IPS-20b (cell line): ENCODE data around the gene SNAI3.

ENCODE experiments used
- H3K27ac ChIP-seq: one replicate; pipeline ENCODE4 v1.5.1; 2013; ENCODE audit warnings: low read length
- H3K27me3 ChIP-seq: 2 replicates; pipeline ENCODE4 v1.6.1; 2013; ENCODE audit warnings: mild to moderate bottlenecking, low read length, inconsistent platforms; ENCODE audit not compliant: insufficient read depth
- H3K36me3 ChIP-seq: 2 replicates; pipeline ENCODE4 v1.6.1; 2013; ENCODE audit warnings: low read depth, mild to moderate bottlenecking, inconsistent platforms, low read length, moderate library complexity; ENCODE audit not compliant: insufficient read depth
- H3K4me1 ChIP-seq: 2 replicates; pipeline ENCODE4 v1.6.1; 2013; ENCODE audit warnings: mild to moderate bottlenecking, control low read depth, inconsistent platforms, low read length, moderate library complexity; ENCODE audit not compliant: insufficient read depth
- H3K4me3 ChIP-seq: 2 replicates; pipeline ENCODE4 v1.5.1; 2013; ENCODE audit warnings: mild to moderate bottlenecking, low read length, inconsistent platforms
- H3K9ac ChIP-seq: 2 replicates; pipeline ENCODE4 v1.6.1; 2013; ENCODE audit warnings: low read depth, mild to moderate bottlenecking, inconsistent platforms, low read length, moderate library complexity
- H3K9me3 ChIP-seq: 2 replicates; pipeline ENCODE4 v1.6.1; 2013; ENCODE audit warnings: mild to moderate bottlenecking, low read depth, low read length, inconsistent platforms; ENCODE audit not compliant: insufficient read depth

The SNAI3 gene

GRCh38 chr16:88649195-88649923 lies 36.9 kb downstream of the SNAI3 start:
- Histone ChIP-seq H3K9me3 (no peaks in the 10 kb centered on the region), H3K4me3 (peak overlapping the region; percentile 90; the same call in 1 of the 2 replicates), H3K27me3 (no peaks in the 10 kb centered on the region), H3K4me1 (peaks cover 5% of the 10 kb centered on the region; the same call in 1 of the 2 replicates), H3K27ac (no peak overlapping the region), H3K9ac (no peak overlapping the region), H3K36me3 (peaks cover 10% of the 10 kb centered on the region; the same call in 1 of the 2 replicates)

DNA sequence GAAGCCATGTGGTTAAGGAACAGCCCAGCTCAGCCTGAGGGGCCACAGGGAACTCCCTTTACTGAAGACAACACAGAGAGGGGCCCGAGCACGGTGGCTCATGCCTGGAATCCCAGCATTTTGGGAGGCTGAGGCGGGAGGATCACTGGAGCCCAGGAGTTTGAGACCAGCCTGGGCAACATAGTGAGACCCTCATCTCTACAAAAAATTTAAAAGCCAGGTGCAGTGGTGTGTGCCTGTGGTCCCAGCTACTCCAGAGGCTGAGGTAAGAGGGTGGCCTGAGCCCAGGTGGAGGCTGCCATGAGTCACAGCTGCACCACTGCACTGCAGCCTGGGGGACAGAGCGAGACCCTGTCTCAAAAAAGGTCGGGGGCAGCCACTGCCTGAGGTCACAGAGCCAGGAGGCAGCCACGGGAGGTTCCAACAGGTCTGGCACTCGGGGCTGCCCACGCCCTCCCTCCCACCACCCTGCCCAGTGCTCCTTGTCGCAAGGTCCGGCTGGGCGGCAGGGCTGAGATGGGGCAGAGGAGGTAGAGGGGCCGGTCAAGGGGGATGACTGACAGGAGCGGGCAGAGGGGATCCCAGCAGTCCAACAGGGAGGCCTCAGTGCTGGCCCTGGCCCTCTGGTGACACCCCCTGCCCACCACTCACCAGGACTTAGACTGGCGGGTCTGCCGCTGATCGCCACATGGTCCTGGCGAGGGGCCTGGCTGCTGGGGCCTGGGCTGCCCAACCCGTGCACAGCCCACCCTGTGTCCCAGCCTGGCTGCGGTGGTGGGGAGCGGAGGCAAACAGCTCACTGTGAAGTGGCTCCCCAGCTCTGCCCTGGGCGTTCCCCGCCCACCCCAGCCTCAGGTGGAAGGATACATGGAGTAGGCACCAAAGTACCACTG lies 38.9 kb downstream of the SNAI3 start:
- Histone ChIP-seq H3K9ac (no peak overlapping the region), H3K36me3 (no peaks in the 10 kb centered on the region), H3K27ac (no peak overlapping the region), H3K4me3 (no peak overlapping the region), H3K9me3 (no peaks in the 10 kb centered on the region), H3K4me1 (peaks cover 5% of the 10 kb centered on the region; the same call in 1 of the 2 replicates), H3K27me3 (no peaks in the 10 kb centered on the region)

GRCh38 chr16:88646345-88647034 lies 39.8 kb downstream of the SNAI3 start:
- no peaks in the 10 kb centered on the region for H3K36me3 ChIP-seq

GRCh38 chr16:88645941-88646340 lies 40.4 kb downstream of the SNAI3 start:
- Histone ChIP-seq H3K36me3 (no peaks in the 10 kb centered on the region), H3K27ac (no peak overlapping the region), H3K9me3 (no peaks in the 10 kb centered on the region), H3K27me3 (0 out of 2 replicates have a peak, but pooled peaks cover 3% of the 10 kb centered on the region), H3K4me1 (no peaks in the 10 kb centered on the region), H3K4me3 (no peak overlapping the region), H3K9ac (no peak overlapping the region)

More at GRCh38 chr16:88646345-88647034, 39.8 kb downstream of the SNAI3 start:
- no peak overlapping the region for H3K27ac ChIP-seq
- H3K9me3 ChIP-seq: no peaks in the 10 kb centered on the region
- H3K4me1 ChIP-seq: peaks cover 5% of the 10 kb centered on the region; the same call in 1 of the 2 replicates
- H3K4me3 ChIP-seq: no peak overlapping the region
- no peak overlapping the region for H3K9ac ChIP-seq
- no peaks in the 10 kb centered on the region for H3K27me3 ChIP-seq

DNA sequence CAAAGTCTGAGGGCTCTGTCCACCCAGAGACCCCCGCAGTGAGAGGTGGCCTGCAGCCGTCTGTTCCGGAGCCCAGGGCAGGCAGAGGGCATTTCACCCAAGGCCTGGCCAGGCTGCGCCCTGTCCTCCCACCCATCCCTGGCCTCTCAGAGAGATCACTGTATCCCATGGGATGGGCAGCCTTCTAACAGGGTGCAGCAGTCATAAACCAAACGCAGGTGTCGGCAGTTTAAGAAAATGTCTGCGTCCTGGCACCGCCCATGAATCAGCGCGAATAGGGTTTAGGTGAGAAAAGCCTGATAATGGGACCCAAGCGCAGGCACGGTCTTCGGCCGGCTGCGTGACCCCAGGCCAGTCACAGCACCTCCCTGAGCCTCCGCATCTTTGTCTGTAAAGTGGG lies 40.9 kb downstream of the SNAI3 start:
- H3K27me3 ChIP-seq: peaks cover 7% of the 10 kb centered on the region
- no peak overlapping the region for H3K27ac ChIP-seq
- no peaks in the 10 kb centered on the region for H3K9me3 ChIP-seq
- no peaks in the 10 kb centered on the region for H3K36me3 ChIP-seq
- H3K4me3 ChIP-seq: no peak overlapping the region
- H3K9ac ChIP-seq: no peak overlapping the region
- no peaks in the 10 kb centered on the region for H3K4me1 ChIP-seq

GRCh38 chr16:88643644-88643932 lies 42.7 kb downstream of the SNAI3 start:
- H3K27ac ChIP-seq: no peak overlapping the region
- H3K4me1 ChIP-seq: no peaks in the 10 kb centered on the region; the same call in 1 of the 2 replicates
- H3K27me3 ChIP-seq: peaks cover 25% of the 10 kb centered on the region
- no peak overlapping the region for H3K9ac ChIP-seq
- no peaks in the 10 kb centered on the region for H3K9me3 ChIP-seq
- no peak overlapping the region for H3K4me3 ChIP-seq
- H3K36me3 ChIP-seq: no peaks in the 10 kb centered on the region

GRCh38 chr16:88642881-88643643 lies 43.2 kb downstream of the SNAI3 start:
- Histone ChIP-seq H3K27ac (no peak overlapping the region), H3K4me3 (no peak overlapping the region), H3K4me1 (no peaks in the 10 kb centered on the region; the same call in 1 of the 2 replicates), H3K9ac (no peak overlapping the region), H3K9me3 (no peaks in the 10 kb centered on the region), H3K27me3 (peaks cover 27% of the 10 kb centered on the region), H3K36me3 (no peaks in the 10 kb centered on the region)

DNA sequence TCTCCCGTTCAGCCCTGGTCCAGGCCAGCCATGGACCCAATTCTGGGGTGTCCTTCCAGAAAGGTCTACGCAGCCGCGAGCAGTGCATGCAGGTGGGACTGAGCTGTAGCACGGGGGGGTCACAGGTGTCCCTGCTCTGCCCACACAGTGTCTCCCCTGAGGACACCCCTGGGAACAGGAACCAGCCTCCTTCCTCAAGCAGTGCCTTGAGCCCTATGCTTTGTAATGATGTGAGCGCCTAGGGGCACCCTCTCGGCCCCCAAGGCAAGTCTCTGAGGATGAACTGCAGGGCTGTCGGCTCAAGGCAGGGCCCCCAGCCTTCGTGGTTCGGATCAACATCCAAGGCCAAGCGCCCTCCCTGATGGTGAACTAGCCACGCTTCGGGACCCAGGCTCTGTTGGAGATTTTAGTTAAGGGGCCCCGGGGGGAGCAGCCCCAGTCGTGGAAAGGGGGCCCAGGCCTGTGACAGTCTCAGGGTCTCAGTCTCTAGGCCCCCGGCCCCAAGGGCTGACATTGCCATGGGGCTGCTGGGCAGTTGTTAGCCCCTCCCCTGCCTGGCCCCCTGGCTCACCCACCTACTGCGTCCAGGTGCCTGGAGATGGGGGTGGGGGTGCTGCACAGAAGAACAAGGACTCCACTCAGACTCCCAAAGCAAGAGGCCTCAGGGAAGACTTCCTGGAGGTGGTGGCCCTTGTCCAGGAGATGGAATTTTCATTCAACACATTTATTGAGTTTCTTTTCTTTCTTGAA lies 45.6 kb downstream of the SNAI3 start:
- Histone ChIP-seq H3K9ac (no peak overlapping the region), H3K36me3 (no peaks in the 10 kb centered on the region), H3K27me3 (peaks cover 35% of the 10 kb centered on the region), H3K9me3 (no peaks in the 10 kb centered on the region), H3K4me1 (no peaks in the 10 kb centered on the region; the same call in 1 of the 2 replicates), H3K4me3 (no peak overlapping the region), H3K27ac (no peak overlapping the region)

DNA sequence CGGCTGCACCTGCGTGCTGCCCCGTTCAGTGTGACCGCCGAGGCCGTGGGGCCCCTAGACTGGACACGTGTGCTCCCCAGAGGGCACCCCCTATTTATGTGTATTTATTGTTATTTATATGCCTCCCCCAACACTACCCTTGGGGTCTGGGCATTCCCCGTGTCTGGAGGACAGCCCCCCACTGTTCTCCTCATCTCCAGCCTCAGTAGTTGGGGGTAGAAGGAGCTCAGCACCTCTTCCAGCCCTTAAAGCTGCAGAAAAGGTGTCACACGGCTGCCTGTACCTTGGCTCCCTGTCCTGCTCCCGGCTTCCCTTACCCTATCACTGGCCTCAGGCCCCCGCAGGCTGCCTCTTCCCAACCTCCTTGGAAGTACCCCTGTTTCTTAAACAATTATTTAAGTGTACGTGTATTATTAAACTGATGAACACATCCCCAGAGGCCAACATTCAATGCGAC lies 46.2 kb downstream of the SNAI3 start:
- peak overlapping the region; percentile 27; the same call in 1 of the 2 replicates for H3K9ac ChIP-seq
- no peaks in the 10 kb centered on the region for H3K9me3 ChIP-seq
- peaks cover 41% of the 10 kb centered on the region for H3K27me3 ChIP-seq
- no peaks in the 10 kb centered on the region for H3K36me3 ChIP-seq
- H3K4me3 ChIP-seq: no peak overlapping the region
- H3K27ac ChIP-seq: no peak overlapping the region
- H3K4me1 ChIP-seq: no peaks in the 10 kb centered on the region; the same call in 1 of the 2 replicates

GRCh38 chr16:88639231-88640038 lies 46.9 kb downstream of the SNAI3 start:
- H3K9me3 ChIP-seq: no peaks in the 10 kb centered on the region
- H3K9ac ChIP-seq: peak overlapping the region; percentile 27; the same call in 1 of the 2 replicates
- peak overlapping the region; percentile 18; the same call in 1 of the 2 replicates for H3K4me3 ChIP-seq
- no peaks in the 10 kb centered on the region for H3K36me3 ChIP-seq
- H3K4me1 ChIP-seq: no peaks in the 10 kb centered on the region; the same call in 1 of the 2 replicates
- H3K27ac ChIP-seq: no peak overlapping the region
- H3K27me3 ChIP-seq: peaks cover 44% of the 10 kb centered on the region
